ENCODE results near the gene POU2F3.

- TF ChIP-seq POLR2A (IDR thresholded peaks at IDR 0.05) (no peak), CTCF (IDR thresholded peaks at IDR 0.05) (no peak)
These were observed 16.8 kb downstream of the POU2F3 start for GRCh38 chr11:120256779-120257178.

Data from heart left ventricle (tissue), 13 donors.